K562 (cell line): ENCODE results near the gene CBX8. TPM values are rescaled to one million over a fixed set of nuclear protein-coding genes. Genes with fewer than 3 reads are reported as not detected.

Experiments used
- ADNP ChIP-seq: fragments of 200-800 bp; sonication (Bioruptor generic); IDR thresholded peaks from 2 replicates; pipeline ENCODE4 v1.6.1; 2016; ENCODE audit warnings: missing genetic modification characterization, missing compliant biosample characterization
- MECOM ChIP-seq: fragments of 250-450 bp; sonication (Bioruptor Pico); IDR thresholded peaks from 2 replicates; pipeline ENCODE4 v1.8.0; 2022; ENCODE audit warnings: inconsistent platforms
- MITF ChIP-seq: IDR thresholded peaks from 2 replicates; pipeline ENCODE4 v1.6.1; 2014; ENCODE audit warnings: antibody characterized with exemption
- PRPF4 ChIP-seq: fragments of 200-400 bp; formaldehyde crosslinking; IDR thresholded peaks from one replicate; pipeline ENCODE4 v1.6.1; 2017; ENCODE audit warnings: low read length, low read depth, mild to moderate bottlenecking; ENCODE audit not compliant: insufficient read depth, poor library complexity, severe bottlenecking
- RNF219 ChIP-seq: fragments of 250-450 bp; sonication (Bioruptor Pico); IDR thresholded peaks from 2 replicates; pipeline ENCODE4 v1.5.0; 2022; ENCODE audit warnings: mild to moderate bottlenecking
- SFPQ ChIP-seq: fragments of 200-400 bp; formaldehyde crosslinking; IDR thresholded peaks from 2 replicates; pipeline ENCODE4 v1.6.1; 2017; ENCODE audit warnings: mild to moderate bottlenecking, low read depth, low read length, moderate library complexity
- TAF15 ChIP-seq: fragments of 200-400 bp; formaldehyde crosslinking; IDR thresholded peaks from 2 replicates; pipeline ENCODE4 v1.6.1; 2017; ENCODE audit warnings: mild to moderate bottlenecking, low read depth, low read length, moderate library complexity
- TARDBP ChIP-seq: fragments of 450-650 bp; IDR thresholded peaks from 2 replicates; pipeline ENCODE4 v1.6.1; 2016
- TCF7 ChIP-seq: sonication (generic); IDR thresholded peaks from 2 replicates; pipeline ENCODE4 v1.6.1; 2016; ENCODE audit warnings: antibody characterized with exemption, borderline replicate concordance
- TEAD1 ChIP-seq, 2 experiments: fragments of 450-650 bp in 1 of 2; sonication (generic) in 1 of 2; formaldehyde crosslinking; IDR thresholded peaks; 2 replicates each; pipeline versions ENCODE4 v1.4.0 to v1.8.0; 2020 to 2022; ENCODE audit warnings: mild to moderate bottlenecking in 2 of 2, missing genetic modification reagents in 1 of 2
- TSC22D4 ChIP-seq: fragments of 450-650 bp; IDR thresholded peaks from 2 replicates; pipeline ENCODE4 v1.6.1; 2016; ENCODE audit warnings: missing genetic modification characterization, missing biosample characterization, control low read depth
- USF2 ChIP-seq: sonication (generic); formaldehyde crosslinking; IDR thresholded peaks from 2 replicates; pipeline ENCODE4 v1.5.0; 2020; ENCODE audit warnings: missing genetic modification reagents
- ZC3H11A ChIP-seq: IDR thresholded peaks from 2 replicates; pipeline ENCODE4 v1.6.1; 2012; ENCODE audit warnings: low read depth, low read length, improper control_type of control experiment
- ZNF699 ChIP-seq: fragments of 250-450 bp; sonication (Bioruptor Pico); IDR thresholded peaks from 2 replicates; pipeline ENCODE4 v1.8.0; 2021; ENCODE audit warnings: mild to moderate bottlenecking, moderate library complexity; ENCODE audit not compliant: insufficient replicate concordance
- polyA plus RNA-seq, 8 experiments: library from polyadenylated mRNA; depleted of rRNA in 4 of 8; stranded (reverse) in 5 of 8; unstranded in 3 of 8; fragments of >200 nt; fragmentation: Nextera tagmentation in 2 of 8; fragmentation: Illumina TruSeq in 1 of 8; extraction: Ambion mirVana in 2 of 8; extraction: Trizol in 1 of 8; gene quantifications; 2 replicates each; pipeline versions ENCODE4 v1.2.1 to v1.2.3, GENCODE V29; 2011 to 2014; ENCODE audit warnings: inconsistent platforms in 1 of 8, missing spikeins in 1 of 8
- total RNA-seq, 7 experiments: library from RNA; depleted of rRNA in 6 of 7; stranded (reverse); fragments of >200 nt in 6 of 7; fragmentation: Illumina TruSeq in 2 of 7; extraction: Trizol in 2 of 7; gene quantifications; 2 replicates each; pipeline versions ENCODE4 v1.2.1 to v1.2.3, GENCODE V29; 2011 to 2021; ENCODE audit warnings: low replicate concordance in 1 of 7
- TF ChIP-seq, protein P1 (sequence below), 3 experiments: fragments of 200-800 bp in 1 of 3; sonication (Bioruptor generic) in 1 of 3; sonication (generic) in 1 of 3; formaldehyde crosslinking in 1 of 3; IDR thresholded peaks; 2 replicates each; pipeline versions ENCODE4 v1.6.1 to v1.8.0; 2016 to 2022; ENCODE audit warnings: mild to moderate bottlenecking in 2 of 3, missing compliant biosample characterization in 2 of 3, missing genetic modification characterization in 2 of 3, missing genetic modification reagents in 1 of 3
- TF ChIP-seq, protein P2 (sequence below): fragments of 250-450 bp; sonication (Bioruptor Pico); IDR thresholded peaks from 2 replicates; pipeline ENCODE4 v1.5.0; 2020; ENCODE audit warnings: mild to moderate bottlenecking
- TF ChIP-seq, protein P3 (sequence below), 2 experiments: fragments of 450-650 bp in 1 of 2; sonication (generic) in 1 of 2; formaldehyde crosslinking in 1 of 2; IDR thresholded peaks in 1 of 2; conservative IDR thresholded peaks in 1 of 2; 2 replicates each; pipeline versions ENCODE4 v1.6.1 to v1.8.1; 2016 to 2023; ENCODE audit warnings: mild to moderate bottlenecking in 2 of 2, moderate library complexity in 2 of 2, inconsistent platforms in 1 of 2, missing genetic modification reagents in 1 of 2

The CBX8 gene
- total and polyA plus RNA-seq, 9 of the 15 experiments (the other 6 are each of a cell fraction or from before 2014, with no cell fraction given) = 0.08 to 11.9 (median 2.6) TPM

DNA sequence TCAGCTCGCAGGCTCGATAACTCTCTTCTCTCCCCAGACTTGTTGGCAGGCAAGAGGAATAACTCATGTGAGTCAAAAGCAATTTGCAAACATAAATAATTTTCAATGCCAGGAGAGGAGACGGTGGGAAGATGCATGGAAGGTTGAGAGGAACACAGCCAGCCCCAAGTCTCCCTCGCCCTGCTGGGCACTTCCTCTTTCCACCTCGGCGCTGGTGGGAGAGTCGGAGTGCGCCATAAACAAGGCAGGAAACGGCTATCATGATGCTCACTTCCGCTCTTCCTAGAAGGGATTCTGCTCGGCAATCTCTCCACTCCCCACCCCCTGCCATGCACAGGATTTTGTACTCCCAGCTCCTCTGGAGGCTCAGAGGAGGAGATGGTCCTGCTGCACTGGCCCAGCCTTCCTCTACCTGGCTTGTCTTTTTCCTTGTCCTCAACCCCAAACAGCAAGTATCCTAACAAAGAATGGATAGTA, 29.4 kb upstream of the CBX8 start (continued):
- TF ChIP-seq, protein P1, sequence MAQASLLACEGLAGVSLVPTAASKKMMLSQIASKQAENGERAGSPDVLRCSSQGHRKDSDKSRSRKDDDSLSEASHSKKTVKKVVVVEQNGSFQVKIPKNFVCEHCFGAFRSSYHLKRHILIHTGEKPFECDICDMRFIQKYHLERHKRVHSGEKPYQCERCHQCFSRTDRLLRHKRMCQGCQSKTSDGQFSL (CRISPR knock-in tag; IDR thresholded peaks at IDR 0.05) = no peak
- TF ChIP-seq, protein P1 (tag; IDR thresholded peaks at IDR 0.05) = no peak
- TF ChIP-seq TSC22D4 (no peak), USF2 (CRISPR knock-in tag) (no peak), TCF7 (no peak), TAF15 (no peak), ZNF699 (CRISPR knock-in tag) (no peak), SFPQ (no peak), TARDBP (no peak), TEAD1 (CRISPR knock-in tag; IDR thresholded peaks at IDR 0.05) (no peak), PRPF4 (no peak), MECOM (CRISPR knock-in tag) (no peak), ADNP (tag) (no peak), ZC3H11A (no peak), MITF (no peak), RNF219 (CRISPR knock-in tag) (0 out of 2 replicates have a peak, but pooled peaks have one; percentile 14)
- TF ChIP-seq, protein P2, sequence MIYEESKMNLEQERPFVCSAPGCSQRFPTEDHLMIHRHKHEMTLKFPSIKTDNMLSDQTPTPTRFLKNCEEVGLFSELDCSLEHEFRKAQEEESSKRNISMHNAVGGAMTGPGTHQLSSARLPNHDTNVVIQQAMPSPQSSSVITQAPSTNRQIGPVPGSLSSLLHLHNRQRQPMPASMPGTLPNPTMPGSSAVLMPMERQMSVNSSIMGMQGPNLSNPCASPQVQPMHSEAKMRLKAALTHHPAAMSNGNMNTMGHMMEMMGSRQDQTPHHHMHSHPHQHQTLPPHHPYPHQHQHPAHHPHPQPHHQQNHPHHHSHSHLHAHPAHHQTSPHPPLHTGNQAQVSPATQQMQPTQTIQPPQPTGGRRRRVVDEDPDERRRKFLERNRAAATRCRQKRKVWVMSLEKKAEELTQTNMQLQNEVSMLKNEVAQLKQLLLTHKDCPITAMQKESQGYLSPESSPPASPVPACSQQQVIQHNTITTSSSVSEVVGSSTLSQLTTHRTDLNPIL (CRISPR knock-in tag) = no peak
- TF ChIP-seq, protein P3, sequence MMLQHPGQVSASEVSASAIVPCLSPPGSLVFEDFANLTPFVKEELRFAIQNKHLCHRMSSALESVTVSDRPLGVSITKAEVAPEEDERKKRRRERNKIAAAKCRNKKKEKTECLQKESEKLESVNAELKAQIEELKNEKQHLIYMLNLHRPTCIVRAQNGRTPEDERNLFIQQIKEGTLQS (IDR thresholded peaks at IDR 0.05) = no peak
- TF ChIP-seq, protein P3 (CRISPR knock-in tag; conservative IDR thresholded peaks at IDR 0.05) = no peak
